ENCODE data around the gene HEBP1.

DNA sequence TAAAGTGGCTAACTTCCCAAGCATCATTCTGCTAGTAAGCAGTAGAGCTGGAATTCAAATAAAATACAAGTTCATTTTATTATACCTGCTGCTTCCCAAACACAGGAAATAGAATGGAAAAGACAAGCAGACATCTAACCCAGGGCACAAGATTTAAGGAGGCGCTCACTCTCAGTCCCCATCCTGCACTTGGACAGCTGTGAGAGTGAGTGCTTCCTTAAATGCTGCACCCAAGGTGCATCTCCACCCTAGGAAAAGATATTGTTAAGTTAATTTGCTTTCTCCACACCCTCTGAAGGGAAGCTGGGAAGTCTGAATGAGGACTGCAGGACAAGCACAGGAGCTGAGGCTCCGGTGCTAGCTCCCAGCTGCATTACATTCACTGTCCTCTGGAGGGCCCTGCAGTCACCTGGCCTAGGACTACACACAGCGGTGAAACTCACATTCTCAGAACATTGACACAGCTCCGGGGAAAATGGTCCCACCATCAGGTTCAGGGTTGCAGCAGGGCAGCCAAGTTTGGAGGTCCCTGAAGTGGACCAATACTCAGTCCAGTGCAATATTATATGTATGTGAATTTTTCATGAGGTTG, 14.2 kb downstream of the HEBP1 start:
- TF ChIP-seq POLR2A (IDR thresholded peaks at IDR 0.05) (no peak), POLR2AphosphoS5 (IDR thresholded peaks at IDR 0.05; ENCODE audit: insufficient read depth in 1 of 2, low read depth in 1 of 2) (no peak)
- TF ChIP-seq, protein P1, sequence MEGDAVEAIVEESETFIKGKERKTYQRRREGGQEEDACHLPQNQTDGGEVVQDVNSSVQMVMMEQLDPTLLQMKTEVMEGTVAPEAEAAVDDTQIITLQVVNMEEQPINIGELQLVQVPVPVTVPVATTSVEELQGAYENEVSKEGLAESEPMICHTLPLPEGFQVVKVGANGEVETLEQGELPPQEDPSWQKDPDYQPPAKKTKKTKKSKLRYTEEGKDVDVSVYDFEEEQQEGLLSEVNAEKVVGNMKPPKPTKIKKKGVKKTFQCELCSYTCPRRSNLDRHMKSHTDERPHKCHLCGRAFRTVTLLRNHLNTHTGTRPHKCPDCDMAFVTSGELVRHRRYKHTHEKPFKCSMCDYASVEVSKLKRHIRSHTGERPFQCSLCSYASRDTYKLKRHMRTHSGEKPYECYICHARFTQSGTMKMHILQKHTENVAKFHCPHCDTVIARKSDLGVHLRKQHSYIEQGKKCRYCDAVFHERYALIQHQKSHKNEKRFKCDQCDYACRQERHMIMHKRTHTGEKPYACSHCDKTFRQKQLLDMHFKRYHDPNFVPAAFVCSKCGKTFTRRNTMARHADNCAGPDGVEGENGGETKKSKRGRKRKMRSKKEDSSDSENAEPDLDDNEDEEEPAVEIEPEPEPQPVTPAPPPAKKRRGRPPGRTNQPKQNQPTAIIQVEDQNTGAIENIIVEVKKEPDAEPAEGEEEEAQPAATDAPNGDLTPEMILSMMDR (IDR thresholded peaks at IDR 0.05) = peak in 1 of 3 experiments; percentile 28

Measured in vagina (tissue), 2 donors.